Right atrium auricular region (tissue), 2 donors: ENCODE results near the gene BTN2A1. TPM values are rescaled to one million over a fixed set of nuclear protein-coding genes. Genes with fewer than 3 reads are reported as not detected.

Experiments
- DNase-seq: peaks from one replicate; pipeline ENCODE4 v3.0.0-alpha.2; 2019; ENCODE audit warnings: low spot score
- H3K27ac ChIP-seq, 2 donors: fragments of 200-600 bp; sonication (generic); 1 replicate in 1 of 2; 2 replicates in 1 of 2; pipeline ENCODE4 v1.5.1; 2016 to 2019
- H3K27me3 ChIP-seq, 2 donors: fragments of 200-600 bp; sonication (generic); one replicate each; pipeline versions ENCODE4 v1.5.1 to v1.6.0; 2017 to 2019
- H3K36me3 ChIP-seq: fragments of 200-600 bp; sonication (generic); one replicate; pipeline ENCODE4 v1.5.1; 2016
- H3K4me1 ChIP-seq, 2 donors: fragments of 200-600 bp; sonication (generic); one replicate each; pipeline versions ENCODE4 v1.5.1 to v1.6.0; 2017 to 2019
- H3K4me3 ChIP-seq, 2 donors: fragments of 200-600 bp; sonication (generic); 1 replicate in 1 of 2; 2 replicates in 1 of 2; pipeline ENCODE4 v1.5.1; 2017 to 2019; ENCODE audit warnings: mild to moderate bottlenecking in 1 of 2, moderate library complexity in 1 of 2
- H3K9me3 ChIP-seq, 2 donors: fragments of 200-600 bp; sonication (generic); one replicate each; pipeline ENCODE4 v1.5.1; 2019
- CTCF ChIP-seq, 2 donors: fragments of 200-600 bp; sonication (generic); IDR thresholded peaks; one replicate each; pipeline ENCODE4 v1.5.1; 2019; ENCODE audit warnings: antibody characterized with exemption in 2 of 2
- total RNA-seq, 2 donors: library from RNA; depleted of rRNA; stranded (reverse); fragments of >200 nt; gene quantifications; one replicate each; pipeline ENCODE4 v1.1.0, GENCODE V29; 2016

The BTN2A1 gene
- total RNA-seq, 2 donors from 2014 or later = 7.6 to 13.9 TPM

- DNase-seq = no peak
- Histone ChIP-seq H3K9me3 (no peaks in the 10 kb centered on the region), H3K27me3 (no peaks in the 10 kb centered on the region), H3K4me3 (no peak overlapping the region), H3K4me1 (no peaks in the 10 kb centered on the region), H3K36me3 (no peaks in the 10 kb centered on the region), H3K27ac (no peak overlapping the region)
- TF ChIP-seq CTCF (IDR thresholded peaks at IDR 0.05) = no peak
Measured at GRCh38 chr6:26485112-26485780, 27.5 kb downstream of the BTN2A1 start.

GRCh38 chr6:26486358-26486757 lies 28.6 kb downstream of the BTN2A1 start:
- Histone ChIP-seq H3K27ac (no peak overlapping the region), H3K4me3 (no peak overlapping the region), H3K27me3 (no peaks in the 10 kb centered on the region), H3K4me1 (no peaks in the 10 kb centered on the region), H3K9me3 (no peaks in the 10 kb centered on the region), H3K36me3 (no peaks in the 10 kb centered on the region)
- DNase-seq = no peak
- no peak for TF ChIP-seq CTCF (IDR thresholded peaks at IDR 0.05)

- Histone ChIP-seq H3K9me3 (no peaks in the 10 kb centered on the region), H3K36me3 (no peaks in the 10 kb centered on the region), H3K4me3 (no peak overlapping the region), H3K27me3 (no peaks in the 10 kb centered on the region), H3K27ac (no peak overlapping the region), H3K4me1 (no peaks in the 10 kb centered on the region)
- no peak for DNase-seq
- no peak for TF ChIP-seq CTCF (IDR thresholded peaks at IDR 0.05)
Measured at GRCh38 chr6:26487466-26487865, 29.7 kb downstream of the BTN2A1 start.

GRCh38 chr6:26489996-26490964 lies 32.5 kb downstream of the BTN2A1 start:
- Histone ChIP-seq H3K27ac (no peak overlapping the region), H3K27me3 (no peaks in the 10 kb centered on the region), H3K9me3 (no peaks in the 10 kb centered on the region), H3K36me3 (no peaks in the 10 kb centered on the region), H3K4me3 (no peak overlapping the region), H3K4me1 (no peaks in the 10 kb centered on the region)
- no peak for TF ChIP-seq CTCF (IDR thresholded peaks at IDR 0.05)
- DNase-seq = no peak

- DNase-seq = no peak
- TF ChIP-seq CTCF (IDR thresholded peaks at IDR 0.05) = no peak
- H3K36me3 ChIP-seq = no peaks in the 10 kb centered on the region
- no peak overlapping the region for H3K27ac ChIP-seq
- no peaks in the 10 kb centered on the region for H3K4me1 ChIP-seq
- no peaks in the 10 kb centered on the region for H3K27me3 ChIP-seq
- H3K4me3 ChIP-seq = no peak overlapping the region
- no peaks in the 10 kb centered on the region for H3K9me3 ChIP-seq
Measured at GRCh38 chr6:26491604-26492003, 33.8 kb downstream of the BTN2A1 start.
